ENCODE data around the gene GPM6B. TPM values are rescaled to one million over a fixed set of nuclear protein-coding genes. Genes with fewer than 3 reads are reported as not detected.

GPM6B gene
- total and polyA plus RNA-seq, 2 donors from 2014 or later: 6.3 to 16.0 TPM

DNA sequence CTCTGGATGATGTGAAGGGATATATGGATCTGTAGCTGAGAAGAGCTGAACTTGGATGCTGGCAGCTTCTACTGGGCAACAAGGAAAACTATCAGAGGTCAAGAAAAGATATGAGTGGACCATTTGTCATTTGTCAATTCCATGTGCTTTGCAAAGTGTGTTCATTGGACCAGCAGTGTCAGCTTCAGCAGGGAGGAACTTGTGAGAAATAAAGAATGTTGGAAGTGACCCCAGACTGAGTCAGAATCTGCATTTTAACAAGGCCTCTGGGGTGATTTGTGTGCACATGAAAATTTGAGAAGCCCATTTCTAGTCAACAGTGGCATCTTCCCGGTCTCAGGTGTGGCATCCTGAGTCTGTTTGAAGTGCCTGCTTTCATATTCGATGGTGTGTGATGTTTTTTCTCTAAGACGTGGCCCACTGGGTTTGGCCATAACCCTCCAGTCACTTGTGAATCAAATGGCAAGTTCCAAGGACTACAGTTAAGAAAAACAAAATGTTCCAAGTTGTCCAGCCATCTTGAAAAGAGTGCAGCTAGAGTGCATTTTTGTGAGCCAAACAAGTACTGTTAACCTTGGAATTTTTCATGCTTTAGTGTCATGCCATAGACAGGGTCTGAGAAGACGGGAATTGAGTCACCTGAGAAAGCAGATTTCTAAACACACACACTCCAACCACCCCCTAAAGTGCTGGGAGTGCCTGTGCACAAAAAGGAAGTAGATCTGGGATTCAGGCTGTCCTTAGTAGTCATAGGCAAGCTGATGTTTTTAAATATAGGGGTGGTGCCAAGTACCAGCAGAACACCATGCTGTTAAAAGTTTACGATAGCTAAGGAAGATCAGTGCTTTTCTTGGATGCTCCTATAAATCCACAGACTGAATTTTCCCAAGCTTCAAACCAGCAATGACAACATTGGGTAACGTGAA, 26.4 kb downstream of the GPM6B start:
- no peaks in the 10 kb centered on the region for H3K36me3 ChIP-seq (ENCODE audit: control insufficient read depth in 2 of 3, insufficient read depth in 3 of 3, low read length in 3 of 3)
- peak in 1 of 5 donors; percentile 3 for DNase-seq
- no peak overlapping the region for H3K4me3 ChIP-seq (ENCODE audit: low read length in 3 of 3)
- FAIRE-seq: no peak
- TF ChIP-seq, protein P1, sequence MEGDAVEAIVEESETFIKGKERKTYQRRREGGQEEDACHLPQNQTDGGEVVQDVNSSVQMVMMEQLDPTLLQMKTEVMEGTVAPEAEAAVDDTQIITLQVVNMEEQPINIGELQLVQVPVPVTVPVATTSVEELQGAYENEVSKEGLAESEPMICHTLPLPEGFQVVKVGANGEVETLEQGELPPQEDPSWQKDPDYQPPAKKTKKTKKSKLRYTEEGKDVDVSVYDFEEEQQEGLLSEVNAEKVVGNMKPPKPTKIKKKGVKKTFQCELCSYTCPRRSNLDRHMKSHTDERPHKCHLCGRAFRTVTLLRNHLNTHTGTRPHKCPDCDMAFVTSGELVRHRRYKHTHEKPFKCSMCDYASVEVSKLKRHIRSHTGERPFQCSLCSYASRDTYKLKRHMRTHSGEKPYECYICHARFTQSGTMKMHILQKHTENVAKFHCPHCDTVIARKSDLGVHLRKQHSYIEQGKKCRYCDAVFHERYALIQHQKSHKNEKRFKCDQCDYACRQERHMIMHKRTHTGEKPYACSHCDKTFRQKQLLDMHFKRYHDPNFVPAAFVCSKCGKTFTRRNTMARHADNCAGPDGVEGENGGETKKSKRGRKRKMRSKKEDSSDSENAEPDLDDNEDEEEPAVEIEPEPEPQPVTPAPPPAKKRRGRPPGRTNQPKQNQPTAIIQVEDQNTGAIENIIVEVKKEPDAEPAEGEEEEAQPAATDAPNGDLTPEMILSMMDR (IDR thresholded peaks at IDR 0.05; ENCODE audit: borderline replicate concordance, extremely low read depth, insufficient read depth): no peak
- no peak overlapping the region for H3K9ac ChIP-seq (ENCODE audit: low read length in 3 of 3)
- H3K27ac ChIP-seq (ENCODE audit: low read depth in 2 of 2, low read length in 2 of 2): no peak overlapping the region
- H3K27me3 ChIP-seq (ENCODE audit: control insufficient read depth, insufficient read depth, low read length): peaks cover 3% of the 10 kb centered on the region
- no peaks in the 10 kb centered on the region for H3K9me3 ChIP-seq (ENCODE audit: control insufficient read depth in 2 of 3, insufficient read depth in 1 of 3, low read length in 3 of 3)
- intact Hi-C loops (cut with DNase I): no loop called here
- H3K4me1 ChIP-seq (ENCODE audit: control insufficient read depth in 2 of 3, insufficient read depth in 2 of 3, low read depth in 1 of 3, low read length in 3 of 3): peaks cover 0 to 4% (median 0%) of the 10 kb centered on the region in 3 donors

DNA sequence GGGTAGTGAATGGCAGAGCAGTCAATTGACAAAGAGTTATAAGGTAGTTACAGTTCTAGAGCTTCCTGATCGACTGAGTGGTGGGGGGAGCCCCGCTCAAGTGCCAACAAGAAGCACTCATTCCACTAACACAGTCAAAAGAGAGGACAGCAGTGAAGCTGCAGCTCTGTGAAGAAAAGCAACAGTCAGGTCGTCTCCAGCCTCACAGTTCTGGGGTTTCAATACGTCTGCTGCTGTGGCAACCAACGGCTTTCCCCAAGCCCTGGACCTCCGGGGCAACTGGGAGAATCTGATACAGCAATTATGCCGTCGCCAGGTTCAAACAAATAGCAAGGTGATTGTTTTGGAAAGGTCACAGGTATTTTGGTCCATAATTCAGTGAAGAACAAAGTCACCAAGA, 30.8 kb downstream of the GPM6B start:
- H3K9me3 ChIP-seq (ENCODE audit: control insufficient read depth in 2 of 3, insufficient read depth in 1 of 3, low read length in 3 of 3): no peaks in the 10 kb centered on the region
- no peak overlapping the region for H3K27ac ChIP-seq (ENCODE audit: low read depth in 2 of 2, low read length in 2 of 2)
- H3K9ac ChIP-seq (ENCODE audit: low read length in 3 of 3): no peak overlapping the region
- intact Hi-C loops (cut with DNase I): no loop called here
- H3K27me3 ChIP-seq (ENCODE audit: control insufficient read depth, insufficient read depth, low read length): peaks cover 2% of the 10 kb centered on the region
- no peaks in the 10 kb centered on the region for H3K36me3 ChIP-seq (ENCODE audit: control insufficient read depth in 2 of 3, insufficient read depth in 3 of 3, low read length in 3 of 3)
- peak in 1 of 5 donors; percentile 18 for DNase-seq
- no peak overlapping the region for H3K4me3 ChIP-seq (ENCODE audit: low read length in 3 of 3)
- TF ChIP-seq, protein P1 (IDR thresholded peaks at IDR 0.05; ENCODE audit: borderline replicate concordance, extremely low read depth, insufficient read depth): no peak
- FAIRE-seq: no peak
- H3K4me1 ChIP-seq (ENCODE audit: control insufficient read depth in 2 of 3, insufficient read depth in 2 of 3, low read depth in 1 of 3, low read length in 3 of 3): no peaks in the 10 kb centered on the region

DNA sequence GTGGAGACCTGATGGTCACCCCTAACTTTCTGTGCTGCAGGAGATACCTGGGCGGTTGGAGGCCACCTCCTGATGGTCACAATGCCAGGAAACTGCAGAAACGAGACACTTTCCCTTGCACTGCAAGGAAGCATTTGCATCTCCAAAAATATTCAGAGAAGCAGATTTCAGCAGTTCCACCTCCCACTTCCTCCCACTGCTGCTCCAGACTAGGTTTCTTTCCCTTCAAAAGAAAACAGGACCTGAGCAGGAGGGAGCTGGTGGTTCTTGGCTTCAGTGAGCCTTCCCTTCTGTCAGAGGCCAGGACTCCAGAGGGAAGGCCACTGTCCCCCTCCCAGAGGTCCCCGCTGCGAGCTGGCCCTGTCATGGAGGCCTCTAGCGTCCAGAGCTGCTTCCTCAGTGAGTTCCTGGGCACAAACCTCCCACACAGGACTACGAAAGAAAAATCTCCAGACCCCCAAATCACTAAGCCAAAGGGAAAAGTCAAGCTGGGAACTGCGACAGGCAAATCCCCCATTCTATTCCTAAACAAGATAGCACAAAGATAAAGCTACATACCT, 35.9 kb downstream of the GPM6B start:
- peaks cover 0 to under 1% (median under 1%) of the 10 kb centered on the region in 3 donors for H3K36me3 ChIP-seq (ENCODE audit: control insufficient read depth in 2 of 3, insufficient read depth in 3 of 3, low read length in 3 of 3)
- no peak overlapping the region for H3K27ac ChIP-seq (ENCODE audit: low read depth in 2 of 2, low read length in 2 of 2)
- H3K9ac ChIP-seq (ENCODE audit: low read length in 3 of 3): no peak overlapping the region
- no peaks in the 10 kb centered on the region for H3K9me3 ChIP-seq (ENCODE audit: control insufficient read depth in 2 of 3, insufficient read depth in 1 of 3, low read length in 3 of 3)
- no peaks in the 10 kb centered on the region for H3K27me3 ChIP-seq (ENCODE audit: control insufficient read depth, insufficient read depth, low read length)
- TF ChIP-seq, protein P1 (IDR thresholded peaks at IDR 0.05; ENCODE audit: borderline replicate concordance, extremely low read depth, insufficient read depth): no peak
- no peak for FAIRE-seq
- DNase-seq: no peak
- intact Hi-C loops (cut with DNase I): no loop called here
- H3K4me1 ChIP-seq (ENCODE audit: control insufficient read depth in 2 of 3, insufficient read depth in 2 of 3, low read depth in 1 of 3, low read length in 3 of 3): no peaks in the 10 kb centered on the region
- H3K4me3 ChIP-seq (ENCODE audit: low read length in 3 of 3): no peak overlapping the region
